Naive thymus-derived CD8-positive, alpha-beta T cell (primary cell): ENCODE results near the gene C1orf87. TPM values are rescaled to one million over a fixed set of nuclear protein-coding genes. Genes with fewer than 3 reads are reported as not detected.

ENCODE experiments used
- ATAC-seq, 2 donors: fragments of 150-1000 bp; cut with Tn5 transposase in 1 of 2; sonication (Bioruptor Pico), chemical (Tn5 transposase) in 1 of 2; 1 replicate in 1 of 2; 2 replicates in 1 of 2; pipeline ENCODE4 v1.10.0; 2021; ENCODE audit warnings: mild to moderate bottlenecking in 2 of 2, moderate library complexity in 2 of 2
- POLR2A ChIA-PET: fragments of 350-600 bp; sonication (Branson Sonifier 250); formaldehyde crosslinking; loops from one replicate; lab custom pipeline; 2021; ENCODE audit warnings: antibody characterized with exemption; lab: Charles Lee
- DNase-seq, 10 donors: peaks; one replicate each; pipeline versions ENCODE4 v3.0.0 to v3.0.0-alpha.2; 2020 to 2022
- H3K27ac Mint-ChIP-seq, 10 donors: one replicate each; pipeline ENCODE4 v1.8.0; 2020 to 2022; ENCODE audit warnings: mild to moderate bottlenecking in 10 of 10, mixed read lengths in 10 of 10, moderate library complexity in 4 of 10, inconsistent platforms in 1 of 10
- H3K27me3 Mint-ChIP-seq, 5 donors: one replicate each; pipeline ENCODE4 v1.8.0; 2021 to 2022; ENCODE audit warnings: mixed read lengths in 5 of 5
- H3K36me3 Mint-ChIP-seq, 3 donors: one replicate each; pipeline ENCODE4 v1.8.0; 2020 to 2022; ENCODE audit warnings: mixed read lengths in 3 of 3, mild to moderate bottlenecking in 2 of 3, inconsistent platforms in 1 of 3
- H3K4me1 Mint-ChIP-seq, 4 donors: one replicate each; pipeline ENCODE4 v1.8.0; 2021 to 2022; ENCODE audit warnings: mixed read lengths in 4 of 4
- H3K4me3 Mint-ChIP-seq, 10 donors: one replicate each; pipeline ENCODE4 v1.8.0; 2020 to 2022; ENCODE audit warnings: mild to moderate bottlenecking in 10 of 10, mixed read lengths in 10 of 10, moderate library complexity in 6 of 10, inconsistent platforms in 1 of 10
- H3K9me3 Mint-ChIP-seq, 9 donors: one replicate each; pipeline ENCODE4 v1.8.0; 2020 to 2022; ENCODE audit warnings: mixed read lengths in 9 of 9, mild to moderate bottlenecking in 3 of 9, inconsistent platforms in 1 of 9, moderate library complexity in 1 of 9
- polyA plus RNA-seq, 3 donors: library from polyadenylated mRNA; unstranded; fragments of 300-500 nt; fragmentation: Illumina TruSeq; gene quantifications; one replicate each; pipeline ENCODE4 v1.2.3, GENCODE V29; 2021
- total RNA-seq, 8 experiments: library from RNA in 2 of 8; stranded (reverse) in 2 of 8; gene quantifications; one replicate each; pipeline ENCODE4 v1.2.3 and lab custom pipeline; 2021 to 2026

Gene C1orf87, protein sequence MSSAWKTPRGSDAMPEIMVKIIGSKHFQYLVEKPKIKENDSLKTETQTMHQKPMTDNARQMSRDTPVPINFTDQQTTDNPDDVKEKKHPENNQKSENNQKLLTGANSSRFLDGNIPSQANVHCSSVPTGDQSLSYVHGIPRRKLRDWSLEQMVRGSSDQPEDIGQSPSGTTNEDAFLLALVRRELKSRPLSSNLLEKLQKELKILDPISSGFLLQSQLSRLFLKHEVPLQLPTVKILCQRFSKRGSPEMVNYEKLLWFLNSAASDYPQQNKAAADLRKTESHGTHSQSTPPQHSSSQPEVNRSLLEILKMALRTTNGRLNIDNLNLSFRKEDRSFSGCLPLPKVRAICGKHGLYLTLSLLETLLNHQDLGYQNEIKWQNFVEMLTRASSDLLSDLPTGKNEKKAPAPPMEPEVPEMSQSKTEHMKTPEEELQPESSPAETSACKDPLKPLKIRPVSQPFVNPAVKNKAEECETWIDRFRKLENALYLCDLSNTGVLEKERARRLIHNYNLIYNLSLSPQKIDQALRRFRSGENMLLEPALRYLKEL
- total RNA-seq (not detected), polyA plus RNA-seq (not detected), total RNA-seq (lab: John Stamatoyannopoulos, UW) (0 to 0.09 (median 0) reads per million in 6 experiments)

DNA sequence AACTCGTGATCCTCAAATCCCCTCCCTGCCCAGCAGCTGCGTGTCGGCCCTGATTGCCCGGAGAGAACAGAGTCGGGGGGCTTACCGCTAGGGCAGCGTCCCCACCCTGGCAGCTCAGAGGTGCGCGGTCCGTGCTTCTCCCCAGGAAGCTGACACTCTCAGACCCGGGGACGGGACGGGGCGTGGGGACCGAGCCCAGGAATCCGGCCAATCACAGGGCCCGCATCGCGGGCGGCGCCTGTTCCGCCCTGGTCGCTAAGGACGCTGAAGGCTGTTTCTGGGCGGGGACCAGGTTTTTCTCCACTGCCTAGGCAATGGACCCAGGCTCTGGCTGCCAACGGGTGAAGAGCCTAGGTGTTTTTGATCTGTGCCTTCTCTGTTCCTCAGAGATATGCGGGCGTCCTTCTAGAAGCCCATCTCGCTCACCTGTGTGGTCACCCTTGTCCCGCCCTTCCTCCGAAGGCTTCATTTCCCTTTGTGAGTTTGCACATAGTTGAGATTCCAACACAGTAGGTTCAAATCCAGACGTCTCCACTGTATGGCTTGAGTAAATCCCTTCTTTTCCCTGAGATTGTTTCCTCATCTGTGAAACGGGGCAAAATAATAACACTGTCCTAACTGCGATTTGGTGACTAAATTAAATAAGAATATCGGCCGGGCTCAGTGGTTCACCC lies at the start of gene C1orf87:
Gene C1orf87, minus strand, starts transcription at position 166 of the 674 bp plus-strand sequence. CDS start 1,127 bp downstream, outside the sequence.
- ATAC-seq (no peak), DNase-seq (no peak)
- Mint-ChIP-seq H3K27ac (no peak within 1 kb of the TSS), H3K9me3 (no peaks in the 10 kb centered on the region), H3K27me3 (peaks cover 28 to 64% (median 44%) of the 10 kb centered on the region in 5 donors), H3K4me3 (no peak within 1 kb of the TSS), H3K36me3 (no peaks in the 10 kb centered on the region), H3K4me1 (peaks cover 0 to 4% (median 0%) of the 10 kb centered on the region in 4 donors)
- POLR2A ChIA-PET, result no interaction called here

DNA sequence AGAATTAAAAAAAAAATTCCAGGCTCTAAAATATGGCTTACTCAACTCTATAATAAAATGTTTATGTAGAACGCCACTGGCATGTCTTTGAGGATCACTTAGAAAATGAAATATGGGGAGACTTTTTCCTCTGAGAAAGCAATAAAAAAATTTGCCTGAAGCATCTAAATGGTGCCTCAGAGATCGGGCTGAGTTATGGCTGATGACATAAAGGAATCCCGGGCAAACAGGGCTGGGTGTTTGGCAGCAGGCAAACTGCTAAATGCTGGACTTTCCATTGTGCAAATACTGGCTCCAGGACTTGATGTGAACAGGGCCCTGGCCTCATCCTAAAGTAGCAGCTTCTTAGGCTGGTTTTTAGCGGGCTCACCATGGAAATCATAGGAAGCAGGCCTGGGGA lies 44.5 kb upstream of the C1orf87 start:
- Mint-ChIP-seq H3K36me3 (no peaks in the 10 kb centered on the region), H3K4me3 (no peak overlapping the region)

DNA sequence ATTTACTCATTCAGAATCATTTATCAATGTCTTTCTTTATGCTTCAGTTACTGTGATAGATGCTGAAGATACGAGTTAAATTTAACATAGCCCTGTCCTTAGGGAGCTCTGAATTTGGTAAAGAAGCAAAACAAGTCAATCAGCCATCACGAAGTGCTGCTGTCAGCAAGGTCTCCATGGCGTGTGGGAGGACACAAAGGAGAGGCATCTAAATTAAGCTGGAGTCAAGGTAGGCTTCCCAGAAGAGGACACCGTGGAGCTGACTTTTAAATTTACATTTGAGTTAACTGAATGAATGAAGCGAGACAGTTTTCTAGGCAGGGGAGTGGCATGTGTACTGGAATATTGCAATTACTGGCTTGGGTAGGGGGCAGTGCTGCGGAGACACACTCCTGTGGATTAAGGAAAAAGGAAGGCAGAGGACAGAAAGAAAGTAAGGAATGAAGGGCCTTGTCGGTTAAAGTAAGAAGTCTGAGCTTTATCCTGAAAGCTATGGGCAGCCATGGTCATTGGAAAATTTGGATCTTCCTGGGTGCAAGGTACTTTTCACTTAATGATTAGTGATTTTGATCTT lies 41.3 kb upstream of the C1orf87 start:
- Mint-ChIP-seq H3K27me3 (peaks cover under 1 to 8% (median 4%) of the 10 kb centered on the region in 5 donors), H3K9me3 (peaks cover 0 to 9% (median 0%) of the 10 kb centered on the region in 9 donors), H3K36me3 (no peaks in the 10 kb centered on the region), H3K4me1 (no peaks in the 10 kb centered on the region), H3K27ac (no peak overlapping the region), H3K4me3 (no peak overlapping the region)
- ATAC-seq (no peak), DNase-seq (no peak)
- POLR2A ChIA-PET, result no interaction called here

More for the DNA sequence above, 44.5 kb upstream of the C1orf87 start:
- H3K4me1 Mint-ChIP-seq, result no peaks in the 10 kb centered on the region
- no peak for DNase-seq
- POLR2A ChIA-PET, result no interaction called here
- H3K27me3 Mint-ChIP-seq, result peaks cover 0 to 4% (median 0%) of the 10 kb centered on the region in 5 donors
- no peak for ATAC-seq
- H3K9me3 Mint-ChIP-seq, result no peaks in the 10 kb centered on the region
- H3K27ac Mint-ChIP-seq, result no peak overlapping the region

DNA sequence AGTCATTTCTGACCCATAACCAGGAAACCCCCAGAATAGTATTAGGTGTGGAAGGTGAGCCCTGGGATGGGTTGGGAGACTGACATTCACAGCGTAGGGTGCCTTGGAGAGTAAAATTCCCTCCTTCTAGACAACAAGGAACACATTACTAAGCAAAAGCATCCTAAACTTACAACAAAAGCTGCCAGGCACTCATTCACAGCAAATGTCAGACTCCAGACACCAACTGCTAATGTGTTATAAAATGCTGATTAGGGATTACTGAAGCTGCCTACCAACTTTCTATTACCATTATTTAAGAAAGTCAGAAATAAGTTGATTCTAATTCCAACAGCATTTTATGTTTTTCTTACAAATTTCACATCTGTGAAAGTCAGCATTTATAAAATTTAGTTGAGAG lies 40.0 kb upstream of the C1orf87 start:
- H3K4me1 Mint-ChIP-seq, result no peaks in the 10 kb centered on the region
- H3K27me3 Mint-ChIP-seq, result peaks cover 4 to 9% (median 6%) of the 10 kb centered on the region in 5 donors
- ATAC-seq, result no peak
- H3K9me3 Mint-ChIP-seq, result peaks cover 0 to 9% (median 0%) of the 10 kb centered on the region in 9 donors
- no peaks in the 10 kb centered on the region for H3K36me3 Mint-ChIP-seq
- H3K27ac Mint-ChIP-seq, result no peak overlapping the region
- no peak overlapping the region for H3K4me3 Mint-ChIP-seq
- no peak for DNase-seq
- POLR2A ChIA-PET, result no interaction called here

DNA sequence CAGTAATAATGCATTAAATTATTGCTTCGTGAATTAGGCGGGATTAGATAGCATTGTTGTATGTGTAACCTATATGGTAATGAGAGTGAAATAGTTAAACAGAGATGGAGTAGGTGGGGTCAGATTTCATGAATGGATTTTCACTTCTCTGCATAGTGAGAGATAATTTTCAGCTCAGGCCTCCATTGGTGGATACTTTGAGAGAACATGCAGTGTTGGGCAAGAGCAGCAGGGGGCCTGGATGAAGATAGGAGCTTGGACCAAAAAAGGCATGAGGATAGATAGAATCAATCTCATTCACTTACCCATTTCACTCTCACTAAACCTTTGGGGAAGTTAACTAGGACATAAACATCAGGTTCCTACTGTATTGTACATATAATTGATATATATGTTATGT lies 39.5 kb upstream of the C1orf87 start:
- Mint-ChIP-seq H3K27me3 (peaks cover 4 to 9% (median 6%) of the 10 kb centered on the region in 5 donors), H3K9me3 (peaks cover 0 to 9% (median 0%) of the 10 kb centered on the region in 9 donors), H3K4me3 (no peak overlapping the region), H3K4me1 (no peaks in the 10 kb centered on the region), H3K36me3 (no peaks in the 10 kb centered on the region), H3K27ac (peak overlapping the region in 1 of 10 donors; percentile 0)
- DNase-seq (no peak), ATAC-seq (no peak)
- POLR2A ChIA-PET, result no interaction called here

DNA sequence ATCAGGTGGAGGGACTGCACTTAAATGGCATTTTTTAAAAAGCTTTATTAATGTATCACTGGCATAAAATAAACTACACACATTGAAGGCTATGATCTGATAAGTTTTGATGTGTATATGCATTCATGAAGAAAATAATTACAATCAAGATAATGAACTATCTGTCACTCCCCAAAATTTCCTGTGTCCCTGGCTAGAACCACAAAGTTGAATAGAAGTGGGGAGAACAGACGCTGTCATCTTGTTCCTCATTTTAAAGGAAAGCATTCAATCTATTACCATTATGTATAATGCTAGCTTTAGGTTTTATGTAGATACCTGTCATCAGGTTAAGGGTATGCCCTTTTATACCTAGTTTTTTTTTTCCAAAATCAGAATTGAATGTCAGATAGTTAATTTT lies 38.1 kb upstream of the C1orf87 start:
- H3K9me3 Mint-ChIP-seq, result peaks cover 0 to 9% (median 0%) of the 10 kb centered on the region in 9 donors

DNA sequence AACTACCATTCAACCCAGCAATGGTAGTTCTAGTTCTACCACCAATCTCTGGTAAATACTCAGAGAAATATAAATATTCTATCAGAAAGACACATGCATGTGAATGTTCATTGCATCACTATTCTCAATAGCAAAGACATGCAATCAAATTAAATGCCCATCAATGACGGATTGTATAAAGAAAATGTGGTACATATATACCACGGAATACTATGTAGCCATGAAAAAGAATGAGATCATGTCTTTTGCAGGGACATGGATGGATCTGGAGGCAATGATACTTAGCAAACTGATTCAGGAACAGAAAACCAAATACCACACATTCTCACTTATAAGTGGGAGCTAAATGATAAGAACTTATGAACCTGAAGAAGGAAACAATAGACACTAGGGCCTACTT lies 37.5 kb upstream of the C1orf87 start:
- H3K36me3 Mint-ChIP-seq, result no peaks in the 10 kb centered on the region
- no peaks in the 10 kb centered on the region for H3K4me1 Mint-ChIP-seq
- peaks cover 4 to 16% (median 9%) of the 10 kb centered on the region in 5 donors for H3K27me3 Mint-ChIP-seq
- no peak overlapping the region for H3K4me3 Mint-ChIP-seq
- POLR2A ChIA-PET, result no interaction called here
- H3K27ac Mint-ChIP-seq, result no peak overlapping the region
- peaks cover 0 to 9% (median 0%) of the 10 kb centered on the region in 9 donors for H3K9me3 Mint-ChIP-seq
- no peak for ATAC-seq
- no peak for DNase-seq

More for the DNA sequence above, 38.1 kb upstream of the C1orf87 start:
- H3K36me3 Mint-ChIP-seq, result no peaks in the 10 kb centered on the region
- peaks cover 4 to 13% (median 9%) of the 10 kb centered on the region in 5 donors for H3K27me3 Mint-ChIP-seq
- ATAC-seq (no peak), DNase-seq (no peak)
- no peak overlapping the region for H3K27ac Mint-ChIP-seq
- H3K4me1 Mint-ChIP-seq, result no peaks in the 10 kb centered on the region
- H3K4me3 Mint-ChIP-seq, result no peak overlapping the region
- POLR2A ChIA-PET, result no interaction called here

DNA sequence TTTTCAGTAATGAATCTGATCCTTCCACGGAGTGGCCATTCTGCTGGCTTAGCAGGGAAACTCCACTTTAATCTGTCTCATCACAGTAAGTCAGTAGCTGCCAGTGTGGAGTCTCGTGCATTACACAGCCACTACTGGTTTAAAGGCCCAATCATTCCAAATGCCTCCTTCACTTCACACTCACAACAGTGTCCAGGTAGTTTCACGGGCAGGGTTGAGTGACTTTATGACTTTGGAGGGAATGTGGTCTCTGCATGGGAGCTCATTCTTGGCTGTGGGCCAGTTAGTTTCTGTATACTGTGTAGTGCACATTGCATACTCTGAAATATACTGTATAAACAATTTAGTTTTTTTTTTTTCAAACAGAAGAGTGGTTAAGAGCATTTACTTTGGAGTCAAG lies 34.6 kb upstream of the C1orf87 start:
- H3K27me3 Mint-ChIP-seq, result peaks cover 4 to 16% (median 12%) of the 10 kb centered on the region in 5 donors
- no peaks in the 10 kb centered on the region for H3K36me3 Mint-ChIP-seq
- no peak for ATAC-seq
- POLR2A ChIA-PET, result no interaction called here
- peaks cover 0 to 9% (median 0%) of the 10 kb centered on the region in 9 donors for H3K9me3 Mint-ChIP-seq
- H3K27ac Mint-ChIP-seq, result no peak overlapping the region
- H3K4me3 Mint-ChIP-seq, result no peak overlapping the region
- no peak for DNase-seq
- H3K4me1 Mint-ChIP-seq, result no peaks in the 10 kb centered on the region

DNA sequence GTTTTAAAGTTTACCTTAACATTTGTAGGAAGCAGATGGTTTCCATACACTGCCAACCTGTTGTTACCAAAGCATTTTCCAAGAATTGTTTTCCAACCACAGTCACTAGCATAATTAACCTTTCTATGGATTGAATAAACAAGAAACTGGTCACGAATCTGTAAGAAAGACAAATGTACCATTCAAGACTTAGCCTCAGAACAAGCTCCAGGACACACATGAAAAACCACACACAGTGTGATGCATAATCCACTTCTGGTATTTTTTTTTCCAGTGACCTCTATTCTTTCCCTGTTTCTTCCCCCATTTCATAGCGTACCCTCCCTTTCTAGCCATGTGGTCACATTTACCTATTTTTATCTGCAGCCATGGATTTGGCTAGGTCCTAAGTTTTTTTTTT lies 29.6 kb upstream of the C1orf87 start:
- DNase-seq (no peak), ATAC-seq (no peak)
- POLR2A ChIA-PET, result no interaction called here
- no peak overlapping the region for H3K4me3 Mint-ChIP-seq
- H3K4me1 Mint-ChIP-seq, result no peaks in the 10 kb centered on the region
- H3K36me3 Mint-ChIP-seq, result no peaks in the 10 kb centered on the region
- H3K27ac Mint-ChIP-seq, result no peak overlapping the region
- peaks cover 0 to 4% (median 0%) of the 10 kb centered on the region in 9 donors for H3K9me3 Mint-ChIP-seq
- peaks cover 0 to 20% (median 4%) of the 10 kb centered on the region in 5 donors for H3K27me3 Mint-ChIP-seq

DNA sequence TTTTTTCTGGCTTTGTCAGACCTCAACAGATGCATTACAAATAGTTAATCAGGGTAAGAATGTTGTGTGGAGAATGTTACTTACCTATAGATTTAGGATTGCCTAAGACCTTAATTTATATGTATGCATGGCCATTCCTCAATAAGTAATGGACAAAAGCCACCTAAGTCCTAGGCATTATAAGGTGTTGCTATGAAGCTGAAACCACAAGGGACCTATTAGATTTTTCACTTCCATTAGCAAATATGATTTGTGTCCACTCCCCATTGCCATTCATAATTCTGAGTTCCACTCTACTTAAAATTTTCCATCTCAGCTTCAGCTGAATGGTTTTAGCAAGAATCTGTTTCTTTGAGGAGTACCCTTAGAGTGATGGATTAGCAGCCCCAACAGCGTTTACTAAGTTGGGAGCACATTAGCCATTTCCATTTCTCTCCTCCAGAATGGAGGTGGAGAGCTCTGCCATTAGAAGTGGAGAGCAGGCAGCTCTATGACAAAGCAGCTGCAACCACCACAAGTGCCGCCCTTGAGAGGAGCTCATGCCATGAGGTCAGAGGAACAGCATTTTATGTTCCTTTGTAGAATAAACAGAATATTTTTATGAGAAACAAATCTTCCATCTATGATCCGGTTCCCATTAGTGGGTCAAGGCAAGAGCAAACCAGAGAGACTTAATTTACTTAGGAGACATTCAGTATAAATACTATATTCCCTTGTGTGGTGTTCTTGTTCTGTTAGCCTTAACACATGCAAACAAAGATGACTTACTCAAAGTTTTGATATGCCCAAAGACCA lies 28.9 kb upstream of the C1orf87 start:
- H3K4me1 Mint-ChIP-seq, result no peaks in the 10 kb centered on the region
- H3K27ac Mint-ChIP-seq, result no peak overlapping the region
- no peak overlapping the region for H3K4me3 Mint-ChIP-seq
- no peaks in the 10 kb centered on the region for H3K36me3 Mint-ChIP-seq
- peaks cover 0 to 4% (median 0%) of the 10 kb centered on the region in 9 donors for H3K9me3 Mint-ChIP-seq
- DNase-seq (no peak), ATAC-seq (no peak)
- H3K27me3 Mint-ChIP-seq, result peaks cover 0 to 20% (median 4%) of the 10 kb centered on the region in 5 donors
- POLR2A ChIA-PET, result no interaction called here

DNA sequence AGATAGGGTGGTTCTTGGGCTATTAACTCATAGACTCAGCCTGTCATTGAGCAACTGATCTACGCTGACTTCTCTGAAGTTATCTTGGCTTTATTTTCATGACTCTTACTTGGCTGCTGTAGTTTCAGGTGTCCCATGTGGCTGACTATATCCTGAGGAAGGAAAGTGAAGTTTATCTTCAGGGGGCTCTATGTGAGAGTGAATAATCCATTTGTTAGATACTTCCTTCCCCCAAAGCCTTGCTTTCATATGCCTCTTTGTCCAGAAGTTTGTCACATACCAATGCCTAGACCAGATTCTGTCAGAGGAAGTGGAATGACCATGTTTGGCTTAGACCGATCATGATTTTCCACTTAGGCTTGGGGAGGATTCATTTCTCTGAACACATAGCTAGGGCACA lies 27.9 kb upstream of the C1orf87 start:
- Mint-ChIP-seq H3K27me3 (peaks cover 0 to 15% (median 2%) of the 10 kb centered on the region in 5 donors), H3K27ac (no peak overlapping the region), H3K36me3 (no peaks in the 10 kb centered on the region), H3K9me3 (peaks cover 0 to 4% (median 0%) of the 10 kb centered on the region in 9 donors), H3K4me3 (no peak overlapping the region), H3K4me1 (no peaks in the 10 kb centered on the region)
- DNase-seq (no peak), ATAC-seq (no peak)
- POLR2A ChIA-PET, result no interaction called here

DNA sequence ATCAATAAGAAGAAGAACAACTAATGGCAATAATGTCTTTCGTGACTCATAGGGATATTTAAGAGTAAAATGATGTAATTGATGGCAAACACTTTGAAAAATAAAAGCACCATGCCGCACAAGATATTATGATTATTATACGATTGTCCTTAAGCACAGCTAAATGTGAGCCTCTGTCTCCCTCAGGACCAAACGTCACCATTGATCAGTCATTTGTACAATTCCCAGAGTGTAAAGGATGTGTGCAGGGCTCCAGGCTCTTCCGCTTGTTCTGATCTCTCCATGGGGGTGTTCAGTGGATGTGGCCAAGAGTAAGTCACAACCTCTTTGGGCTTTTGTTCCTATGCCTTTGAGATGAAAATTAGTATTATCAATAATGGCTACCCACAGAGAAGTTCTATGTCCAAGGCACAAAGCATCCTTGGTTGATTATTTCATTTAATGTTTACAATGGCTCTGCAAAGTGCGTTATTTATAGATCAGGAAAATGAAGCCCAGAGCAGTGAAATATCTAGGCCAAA lies 17.7 kb upstream of the C1orf87 start:
- Mint-ChIP-seq H3K4me1 (no peaks in the 10 kb centered on the region), H3K36me3 (no peaks in the 10 kb centered on the region), H3K9me3 (no peaks in the 10 kb centered on the region), H3K27me3 (peaks cover 0 to 10% (median 0%) of the 10 kb centered on the region in 5 donors), H3K27ac (no peak overlapping the region), H3K4me3 (no peak overlapping the region)
- DNase-seq, result no peak
- POLR2A ChIA-PET, result no interaction called here
- ATAC-seq, result no peak
